Amniotic epithelial cell (primary cell): ENCODE results near the gene ADIPOR2.
"Not testable (repeated sequence)": the region's sequence is repeated elsewhere in the genome, so short reads cannot be mapped to it uniquely, and the experiment has no call there.

Experiments
- DNase-seq: peaks from one replicate; pipeline ENCODE4 v3.0.0-alpha.2; 2010; ENCODE audit warnings: low read depth

The ADIPOR2 gene

DNA sequence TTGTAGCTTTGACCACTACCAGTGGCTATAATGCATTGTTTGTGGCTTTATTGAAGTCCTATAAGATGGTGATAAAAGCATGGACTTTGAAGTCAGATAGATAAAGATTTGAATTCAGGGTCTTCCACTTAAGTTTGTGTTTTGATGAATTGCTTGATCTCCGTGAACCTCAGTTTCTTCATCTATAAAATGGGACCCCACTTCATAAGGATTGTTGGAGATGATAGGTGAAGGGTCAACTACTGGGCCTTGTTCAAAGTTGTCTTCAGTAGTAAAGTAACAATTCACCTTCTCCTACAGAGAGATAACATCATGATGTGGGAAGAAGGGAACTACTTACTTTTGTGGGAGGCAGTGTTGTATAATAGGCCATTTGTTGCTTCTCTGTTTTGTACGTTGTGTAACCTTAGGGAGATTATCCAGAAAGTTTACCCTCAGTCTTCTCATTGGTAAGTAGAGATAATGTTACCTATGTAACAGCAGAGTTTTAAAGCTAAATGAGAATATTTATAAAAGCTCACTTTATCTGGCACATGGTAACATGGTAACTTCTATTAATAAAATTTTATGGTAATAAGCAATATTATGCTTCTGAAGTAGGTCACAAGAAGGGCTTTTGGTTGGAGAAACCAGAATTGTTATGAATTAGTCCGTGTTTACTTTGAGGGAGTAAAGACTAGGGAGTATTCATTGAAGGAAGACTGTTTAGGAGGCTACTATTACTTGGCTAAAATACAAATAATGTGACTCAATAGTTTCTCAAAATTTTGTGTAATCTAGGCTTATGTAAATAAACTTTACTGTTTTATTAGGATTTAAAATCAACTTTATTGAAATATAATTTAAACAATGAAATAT lies 15.1 kb downstream of the ADIPOR2 start:
- DNase-seq = peak; percentile 25

- DNase-seq = no peak
Measured at GRCh38 chr12:1706632-1706980, 15.7 kb downstream of the ADIPOR2 start.

DNA sequence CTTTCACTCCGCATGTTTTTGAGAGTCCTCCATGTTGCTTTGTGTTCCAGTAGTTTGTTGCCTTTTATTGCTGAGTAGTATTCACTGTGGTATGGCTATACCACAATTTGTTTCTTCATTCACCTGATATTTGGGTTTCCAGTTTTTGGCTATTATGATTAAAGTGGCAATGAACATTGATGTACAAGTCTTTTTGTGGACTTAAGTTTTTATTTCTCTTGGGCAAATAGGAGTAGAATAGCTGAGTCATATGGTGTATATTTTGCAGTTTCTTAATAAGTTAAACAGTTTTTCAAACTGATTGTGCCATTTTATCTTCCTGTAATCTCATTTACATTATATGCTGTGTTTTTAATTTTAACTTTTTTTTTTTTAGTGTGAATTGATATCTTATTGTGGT lies 16.2 kb downstream of the ADIPOR2 start:
- no peak for DNase-seq

DNA sequence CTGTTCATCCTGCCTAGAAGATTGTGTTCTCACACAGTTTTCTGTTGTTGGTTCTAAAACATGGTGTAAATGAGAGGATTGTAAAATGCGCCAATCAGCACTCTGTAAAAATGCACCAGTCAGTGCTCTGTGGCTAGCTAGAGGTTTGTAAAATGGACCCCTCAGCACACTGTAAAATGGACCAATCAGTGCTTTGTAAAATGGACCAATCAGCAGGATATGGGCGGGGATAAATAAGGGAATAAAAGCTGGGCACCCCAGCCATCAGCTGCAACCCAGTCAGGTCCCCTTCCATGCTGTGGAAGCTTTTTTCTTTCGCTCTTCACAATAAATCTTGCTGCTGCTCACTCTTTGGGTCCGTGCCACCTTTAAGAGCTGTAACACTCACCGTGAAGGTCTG lies 19.1 kb downstream of the ADIPOR2 start:
- not testable (repeated sequence) for DNase-seq

GRCh38 chr12:1710870-1711269 lies 20.0 kb downstream of the ADIPOR2 start:
- not testable (repeated sequence) for DNase-seq

DNA sequence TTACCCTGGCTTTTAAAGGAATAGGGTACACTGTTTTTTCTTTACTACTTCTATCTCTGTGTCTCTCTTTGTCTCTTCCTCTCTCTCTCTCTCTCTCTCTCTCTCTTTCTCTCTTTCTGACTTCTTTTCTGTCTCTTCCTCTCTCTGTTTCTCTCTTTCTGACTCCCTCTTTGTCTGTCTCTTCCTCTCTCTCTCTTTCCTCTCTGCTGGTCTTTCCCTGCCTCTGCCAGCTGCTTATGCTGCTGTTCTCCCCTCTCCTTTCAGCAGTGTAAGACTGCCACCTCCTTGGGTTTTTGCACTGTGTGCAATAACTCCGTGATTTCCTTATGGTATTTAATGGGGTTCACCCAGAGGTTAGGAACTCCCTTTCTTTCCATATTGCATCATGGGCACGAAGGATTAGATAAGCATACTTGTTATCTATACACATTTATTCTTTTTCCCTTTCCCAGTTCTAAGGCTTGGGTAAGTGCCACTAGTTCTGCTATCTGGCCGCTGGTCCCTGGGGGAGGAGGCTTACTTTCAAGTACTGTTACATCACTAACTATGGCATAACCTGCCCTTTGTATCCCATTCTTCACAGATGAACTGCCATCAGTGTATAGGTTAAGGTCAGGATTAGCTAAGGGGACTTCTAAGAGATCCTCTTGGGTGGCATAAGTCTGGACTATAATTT lies 20.8 kb downstream of the ADIPOR2 start:
- peak; percentile 96 for DNase-seq

GRCh38 chr12:1712305-1712704 lies 21.4 kb downstream of the ADIPOR2 start:
- DNase-seq = not testable (repeated sequence)

DNA sequence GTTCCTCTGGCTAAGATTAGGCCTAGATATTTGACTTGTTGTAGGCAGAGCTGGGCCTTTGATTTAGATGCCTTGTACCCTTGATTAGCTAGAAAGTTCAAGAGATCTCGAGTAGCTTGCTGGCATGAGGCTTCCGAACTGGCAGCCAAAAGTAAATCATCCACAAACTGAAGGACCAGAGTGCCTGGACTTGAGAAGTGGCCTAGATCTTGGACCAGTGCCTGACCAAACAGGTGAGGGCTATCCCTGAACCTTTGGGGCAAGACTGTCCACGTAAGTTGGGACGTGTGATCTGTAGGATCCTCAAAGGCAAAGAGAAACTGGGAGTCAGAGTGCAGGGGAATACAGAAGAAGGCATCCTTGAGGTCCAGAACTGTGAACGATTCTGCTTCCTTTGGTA lies 22.0 kb downstream of the ADIPOR2 start:
- not testable (repeated sequence) for DNase-seq

GRCh38 chr12:1713783-1714348 lies 23.0 kb downstream of the ADIPOR2 start:
- not testable (repeated sequence) for DNase-seq

DNA sequence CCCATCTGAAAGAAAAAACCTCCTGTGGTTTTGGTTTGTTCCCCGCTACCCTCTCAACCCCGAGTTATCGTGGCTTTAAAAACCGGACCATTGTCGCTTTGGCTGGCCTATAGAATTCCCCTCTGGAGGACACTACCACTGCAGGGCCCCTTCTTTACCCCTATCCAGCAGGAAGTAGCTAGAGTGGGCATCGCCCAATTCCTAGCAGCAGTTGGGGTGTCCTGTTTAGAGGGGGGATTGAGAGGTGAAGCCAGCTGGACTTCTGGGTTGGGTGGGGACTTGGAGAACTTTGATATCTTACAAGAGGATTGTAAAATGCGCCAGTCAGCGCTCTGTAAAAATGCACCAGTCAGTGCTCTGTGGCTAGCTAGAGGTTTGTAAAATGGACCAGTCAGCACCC lies 24.6 kb downstream of the ADIPOR2 start:
- DNase-seq = not testable (repeated sequence)

DNA sequence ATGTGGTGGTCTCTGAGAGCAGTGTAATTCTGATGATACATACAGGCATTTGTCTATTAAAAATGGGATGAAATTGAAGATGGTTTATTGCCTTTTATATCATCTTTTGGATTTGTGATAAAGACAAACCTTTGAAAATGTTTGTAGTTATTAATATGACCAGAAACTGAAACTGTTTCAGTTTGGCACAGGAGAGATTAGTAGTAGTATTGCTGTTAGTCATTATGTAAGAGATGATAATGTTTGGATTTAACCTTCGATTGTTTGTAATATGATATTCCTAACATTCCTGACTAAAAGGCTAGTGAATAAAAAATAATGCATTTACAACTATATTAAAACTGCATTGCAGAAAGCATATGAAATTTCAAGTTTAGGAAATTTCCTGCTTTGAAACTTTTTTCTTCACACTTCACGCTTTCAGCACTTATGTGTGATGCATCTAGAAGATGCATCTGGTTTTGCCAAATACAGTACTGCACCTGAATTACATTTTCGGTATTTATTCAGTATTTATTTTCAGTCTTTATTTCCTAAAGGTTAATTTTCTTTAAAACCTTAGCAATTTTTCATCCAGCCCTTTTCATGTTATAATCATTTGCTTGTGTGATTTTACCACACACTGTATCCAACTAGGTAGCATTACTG lies 25.5 kb downstream of the ADIPOR2 start:
- no peak for DNase-seq

DNA sequence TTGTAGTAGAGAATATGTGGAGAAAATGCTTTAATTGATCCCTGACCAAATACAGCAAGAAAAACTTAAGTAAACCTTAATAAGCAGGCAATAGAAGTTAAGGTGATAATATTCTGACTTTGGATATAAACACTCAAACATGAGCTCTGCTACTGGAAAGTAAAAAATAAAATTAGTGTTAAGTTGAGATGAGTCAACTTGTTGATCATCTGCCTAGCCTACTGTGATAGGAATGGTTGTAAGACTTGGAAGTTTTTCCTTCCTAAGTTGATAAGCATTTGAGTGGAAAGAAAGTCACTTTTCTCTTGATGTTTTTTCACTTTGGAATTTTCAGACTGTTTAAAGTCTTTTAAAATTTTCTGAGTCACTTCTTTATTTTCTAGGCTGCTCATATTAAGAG lies 26.0 kb downstream of the ADIPOR2 start:
- DNase-seq = peak; percentile 38

- peak; percentile 68 for DNase-seq
Measured at GRCh38 chr12:1719139-1719538, 28.3 kb downstream of the ADIPOR2 start.

DNA sequence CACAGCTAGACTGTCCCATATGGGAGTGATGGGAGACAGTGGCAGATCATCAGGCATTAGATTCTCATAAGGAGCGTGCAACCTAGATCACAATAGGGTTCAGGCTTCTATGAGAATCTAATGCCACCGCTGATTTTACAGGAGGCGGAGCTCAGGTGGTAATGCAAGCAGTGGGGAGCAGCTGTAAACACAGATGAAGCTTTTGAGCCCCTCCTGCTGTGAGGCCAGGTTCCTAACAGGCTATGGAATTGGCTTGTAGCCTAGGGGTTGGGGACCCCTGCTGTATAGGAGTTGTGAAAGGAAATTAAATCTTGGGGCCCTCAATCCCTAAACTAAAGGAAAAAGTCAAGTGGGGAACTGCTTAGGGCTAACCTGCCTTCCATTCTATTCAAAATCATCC lies 29.6 kb downstream of the ADIPOR2 start:
- no peak for DNase-seq

- no peak for DNase-seq
Measured at GRCh38 chr12:1723721-1724120, 32.9 kb downstream of the ADIPOR2 start.

- no peak for DNase-seq
Measured at GRCh38 chr12:1724250-1724649, 33.4 kb downstream of the ADIPOR2 start.

DNA sequence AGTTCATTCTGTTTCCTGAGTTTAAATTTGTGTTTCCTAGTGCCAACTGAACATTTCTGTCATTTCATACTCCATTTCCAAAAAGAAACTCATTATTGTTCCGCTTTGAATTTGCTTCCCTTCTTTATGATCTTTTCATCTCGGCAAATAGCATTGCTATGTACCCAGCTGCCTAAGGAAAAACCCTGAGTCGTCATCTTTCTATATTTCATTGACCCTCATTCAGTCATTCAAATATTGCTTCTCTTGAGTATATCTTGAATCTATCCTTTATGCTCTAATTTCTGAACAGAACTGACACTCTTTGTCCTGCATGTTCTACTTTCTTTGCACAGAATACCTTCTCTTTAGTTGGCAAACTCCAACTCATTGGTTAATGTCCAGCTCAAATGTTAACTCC lies 35.9 kb downstream of the ADIPOR2 start:
- DNase-seq = no peak

DNA sequence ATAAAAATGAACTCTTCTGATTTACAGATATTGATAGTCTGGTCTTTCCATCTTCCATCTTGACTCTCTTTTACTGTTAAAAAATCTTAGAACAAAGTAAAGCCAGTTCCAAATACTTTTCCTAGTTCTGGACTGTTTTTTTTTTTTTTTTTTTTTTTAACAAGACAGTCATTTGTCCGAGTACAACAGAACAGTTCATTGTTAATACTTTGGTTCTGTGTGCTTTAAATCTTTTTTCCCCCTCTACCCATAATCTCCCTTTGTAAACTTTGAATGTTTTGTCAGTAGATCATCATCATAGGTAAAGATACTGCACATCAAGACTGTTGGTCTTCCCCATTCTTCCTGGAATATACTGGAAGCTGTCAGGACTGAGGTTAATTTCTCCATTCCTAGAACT lies 38.0 kb downstream of the ADIPOR2 start:
- no peak for DNase-seq

- no peak for DNase-seq
Measured at GRCh38 chr12:1731019-1731687, 40.3 kb downstream of the ADIPOR2 start.

- DNase-seq = not testable (repeated sequence)
Measured at GRCh38 chr12:1731688-1732078, 40.8 kb downstream of the ADIPOR2 start.

DNA sequence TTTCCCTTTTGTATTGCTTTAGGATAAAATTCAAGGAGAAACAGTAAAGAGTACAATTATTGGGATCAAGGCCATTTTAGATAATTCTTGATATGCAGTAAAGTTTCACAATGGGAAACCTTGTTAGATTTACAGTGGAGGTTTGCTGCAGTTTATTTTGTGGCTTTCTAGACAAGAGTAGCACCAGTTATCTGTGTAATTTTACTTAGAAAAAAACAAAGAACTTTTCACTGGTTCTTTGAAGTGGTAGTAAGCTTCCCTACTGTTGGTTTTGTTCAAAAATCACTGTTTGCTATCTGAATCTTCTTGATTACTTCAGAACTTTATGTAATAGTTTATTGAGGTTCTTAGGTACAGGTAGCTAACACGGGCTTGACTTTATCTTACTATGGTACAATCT lies 42.0 kb downstream of the ADIPOR2 start:
- peak; percentile 26 for DNase-seq

- not testable (repeated sequence) for DNase-seq
Measured at GRCh38 chr12:1733712-1734111, 42.8 kb downstream of the ADIPOR2 start.
